GM19351 (cell line): ENCODE measurements around the gene NAPSA.

Experiments used
- ATAC-seq: cut with Tn5 transposase; IDR thresholded peaks from one replicate; pipeline ENCODE4 v1.9.1; 2021; ENCODE audit warnings: mild to moderate bottlenecking, moderate library complexity; ENCODE audit not compliant: unreplicated experiment

Gene NAPSA

DNA sequence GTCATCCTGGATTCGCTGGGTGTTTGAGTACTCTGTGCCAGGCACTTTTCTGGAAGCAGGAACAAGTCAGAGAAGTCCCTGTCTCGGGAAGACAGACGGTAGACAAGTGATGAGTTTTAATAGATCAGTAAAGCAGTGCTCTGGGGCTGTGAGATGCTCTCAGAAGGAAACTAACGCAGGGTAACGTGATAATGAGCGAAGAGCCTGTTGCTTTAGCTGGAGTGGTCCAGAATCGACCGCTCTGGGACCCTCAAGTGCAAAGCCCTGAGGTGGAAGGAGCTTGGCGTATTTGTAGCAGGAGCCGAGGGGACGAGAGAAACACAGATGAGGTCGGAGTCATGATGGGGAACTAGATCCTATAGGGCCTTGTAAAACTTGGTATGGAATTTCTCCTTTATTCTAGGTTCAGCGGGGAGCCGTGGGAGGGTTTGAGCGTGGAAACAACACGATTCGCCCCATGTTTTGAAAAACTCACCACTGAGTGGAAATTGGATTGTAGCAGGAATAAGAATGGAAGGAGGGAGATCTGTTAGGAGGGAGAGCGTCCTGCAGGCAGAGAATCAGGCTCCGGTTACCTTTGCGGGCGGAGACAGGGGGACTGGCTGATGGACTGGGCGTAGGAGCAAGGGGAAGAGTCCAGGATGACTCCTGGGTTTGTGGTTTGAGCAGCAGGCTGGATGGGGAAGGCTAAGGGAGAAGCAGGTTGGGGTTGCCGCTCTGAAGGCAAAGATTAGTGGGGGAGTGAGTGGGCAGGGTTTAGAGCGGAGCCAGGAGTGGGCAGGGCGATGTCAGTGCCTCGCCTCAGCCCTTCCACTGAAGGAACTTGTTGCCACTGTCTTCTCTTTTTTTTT, 19.5 kb upstream of the NAPSA start:
- ATAC-seq: no peak

DNA sequence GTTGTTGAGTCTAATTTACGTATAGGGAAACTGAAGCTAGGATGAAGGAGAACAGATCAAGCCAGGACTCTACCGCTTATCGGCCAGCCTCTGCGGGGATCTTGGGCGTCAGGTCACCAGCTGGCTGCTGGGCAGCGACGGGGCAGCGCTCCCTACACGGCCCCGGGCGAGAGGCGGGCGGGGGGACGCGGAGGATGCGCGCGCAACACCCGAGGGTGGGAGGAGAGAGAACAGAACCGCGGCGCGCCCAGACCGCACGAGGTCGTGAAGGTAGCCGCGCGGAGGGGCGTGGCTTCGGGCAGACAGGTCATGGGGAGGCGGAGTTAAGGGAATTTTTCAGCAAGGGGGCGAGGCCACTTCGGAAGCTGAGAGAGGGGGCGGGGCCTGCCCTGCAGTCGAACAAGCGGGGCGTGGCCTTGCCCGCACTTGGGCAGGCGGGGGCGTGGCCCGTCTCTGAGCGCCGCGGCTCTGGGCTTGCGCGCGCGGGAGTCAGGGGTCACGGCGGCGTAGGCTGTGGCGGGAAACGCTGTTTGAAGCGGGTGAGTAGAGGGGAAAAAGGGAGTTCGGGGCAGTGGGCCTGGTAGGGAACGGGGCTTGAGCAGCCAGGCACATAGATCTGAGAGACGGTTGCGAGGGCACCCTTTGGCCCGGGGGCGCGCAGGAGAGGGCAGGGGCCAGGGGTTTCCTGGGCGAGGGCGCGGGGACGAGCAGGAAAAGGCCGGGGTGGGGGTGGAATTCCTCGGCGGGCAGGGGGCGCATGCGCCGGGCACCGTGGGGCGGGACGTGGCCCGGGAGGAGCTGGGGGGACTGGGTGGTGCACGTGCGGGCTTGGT, 18.6 kb upstream of the NAPSA start, which contains the start of gene POLD1:
Gene POLD1, plus strand, starts transcription at position 496 of the 833 bp plus-strand sequence. CDS start 14,505 bp downstream, outside the sequence.
- peak; percentile 81 for ATAC-seq

DNA sequence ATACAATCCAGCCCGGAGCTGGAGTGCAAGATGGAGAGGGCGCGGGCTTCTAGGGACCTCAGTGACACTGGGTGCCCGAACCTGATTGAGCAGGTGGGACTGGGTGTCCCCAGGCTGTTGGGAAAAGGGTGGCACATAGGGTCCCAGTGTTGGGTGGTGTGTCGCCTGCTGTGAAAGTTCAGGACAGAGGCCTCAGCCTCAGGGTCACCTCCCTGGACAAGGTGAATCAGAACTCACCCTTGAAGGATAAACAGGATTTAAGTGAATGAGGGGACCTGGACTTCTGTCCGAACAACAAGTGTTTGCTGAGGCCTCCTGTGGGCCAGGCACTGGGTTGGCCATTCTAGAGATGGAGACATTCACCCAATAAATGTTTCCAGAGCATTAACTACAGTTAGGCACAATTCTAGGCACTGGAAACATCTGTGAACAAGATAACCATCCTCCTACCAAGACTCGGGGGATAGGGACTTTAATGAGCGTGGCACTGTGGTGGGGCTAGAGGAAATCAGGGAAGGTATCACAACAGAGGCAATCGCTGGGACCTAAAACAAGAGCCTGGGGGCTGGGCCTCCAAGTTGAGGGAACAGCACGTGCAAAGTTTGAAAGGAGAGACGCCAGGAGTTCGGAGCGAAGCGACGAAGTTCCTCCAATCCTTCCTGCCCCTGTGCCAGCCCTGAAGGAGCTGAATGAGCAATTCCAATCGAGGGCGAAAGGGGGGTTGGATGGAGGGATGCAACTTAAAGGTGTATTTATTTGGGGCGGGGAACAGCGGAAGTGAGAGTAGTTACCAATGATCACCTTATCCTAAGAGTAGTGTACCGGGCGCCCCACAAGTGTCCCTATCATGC, 17.8 kb upstream of the NAPSA start:
- ATAC-seq: peak; percentile 21

GRCh38 chr19:50381881-50382729, 16.7 kb upstream of the NAPSA start:
- ATAC-seq: no peak

DNA sequence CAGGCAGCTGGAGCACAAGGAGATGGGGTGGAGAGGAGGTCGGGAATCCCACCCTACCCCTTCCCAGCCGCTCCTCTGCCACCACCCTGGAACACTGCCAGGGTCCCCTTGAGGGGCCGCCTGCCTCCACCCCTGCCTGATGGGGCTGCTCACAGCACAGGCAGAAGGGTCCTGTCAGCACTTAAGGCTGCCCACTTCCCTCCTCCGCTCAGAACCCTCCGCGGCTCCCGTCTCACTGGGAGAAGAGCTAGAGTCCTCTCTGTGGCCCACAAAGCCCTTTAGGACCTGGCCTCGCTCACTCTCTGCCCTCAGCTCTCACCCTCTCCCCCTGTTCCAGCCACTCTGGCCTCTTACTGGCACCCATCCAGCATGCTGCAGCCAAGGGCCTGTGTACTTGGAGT, 15.3 kb upstream of the NAPSA start:
- ATAC-seq: no peak

GRCh38 chr19:50380137-50380536, 14.7 kb upstream of the NAPSA start:
- no peak for ATAC-seq

GRCh38 chr19:50379602-50380001, 14.2 kb upstream of the NAPSA start:
- no peak for ATAC-seq

- ATAC-seq: no peak
Observed at GRCh38 chr19:50378863-50379236, 13.4 kb upstream of the NAPSA start.

DNA sequence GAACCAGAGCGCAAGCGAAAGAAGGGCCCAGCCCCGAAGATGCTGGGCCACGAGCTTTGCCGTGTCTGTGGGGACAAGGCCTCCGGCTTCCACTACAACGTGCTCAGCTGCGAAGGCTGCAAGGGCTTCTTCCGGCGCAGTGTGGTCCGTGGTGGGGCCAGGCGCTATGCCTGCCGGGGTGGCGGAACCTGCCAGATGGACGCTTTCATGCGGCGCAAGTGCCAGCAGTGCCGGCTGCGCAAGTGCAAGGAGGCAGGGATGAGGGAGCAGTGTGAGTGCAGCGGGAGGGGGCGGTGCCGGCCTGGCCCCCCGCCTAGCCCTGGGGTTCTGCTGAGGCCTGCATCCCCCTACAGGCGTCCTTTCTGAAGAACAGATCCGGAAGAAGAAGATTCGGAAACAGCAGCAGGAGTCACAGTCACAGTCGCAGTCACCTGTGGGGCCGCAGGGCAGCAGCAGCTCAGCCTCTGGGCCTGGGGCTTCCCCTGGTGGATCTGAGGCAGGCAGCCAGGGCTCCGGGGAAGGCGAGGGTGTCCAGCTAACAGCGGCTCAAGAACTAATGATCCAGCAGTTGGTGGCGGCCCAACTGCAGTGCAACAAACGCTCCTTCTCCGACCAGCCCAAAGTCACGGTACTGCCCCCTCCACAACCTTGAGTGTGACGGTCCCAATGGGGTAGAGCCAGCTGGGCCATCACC, 12.9 kb upstream of the NAPSA start:
- no peak for ATAC-seq

DNA sequence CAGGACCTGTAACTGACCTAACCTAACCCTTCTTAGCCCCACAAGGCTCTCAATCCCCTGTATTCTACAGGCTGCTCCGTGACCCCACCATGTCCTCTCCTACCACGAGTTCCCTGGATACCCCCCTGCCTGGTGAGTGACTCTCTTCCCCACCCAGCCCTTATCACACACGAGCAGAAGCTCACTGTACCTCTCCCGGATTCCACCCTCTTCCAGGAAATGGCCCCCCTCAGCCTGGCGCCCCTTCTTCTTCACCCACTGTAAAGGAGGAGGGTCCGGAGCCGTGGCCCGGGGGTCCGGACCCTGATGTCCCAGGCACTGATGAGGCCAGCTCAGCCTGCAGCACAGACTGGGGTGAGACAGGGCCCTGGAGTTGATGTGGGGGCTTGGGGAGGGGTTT, 12.1 kb upstream of the NAPSA start:
- ATAC-seq: no peak

DNA sequence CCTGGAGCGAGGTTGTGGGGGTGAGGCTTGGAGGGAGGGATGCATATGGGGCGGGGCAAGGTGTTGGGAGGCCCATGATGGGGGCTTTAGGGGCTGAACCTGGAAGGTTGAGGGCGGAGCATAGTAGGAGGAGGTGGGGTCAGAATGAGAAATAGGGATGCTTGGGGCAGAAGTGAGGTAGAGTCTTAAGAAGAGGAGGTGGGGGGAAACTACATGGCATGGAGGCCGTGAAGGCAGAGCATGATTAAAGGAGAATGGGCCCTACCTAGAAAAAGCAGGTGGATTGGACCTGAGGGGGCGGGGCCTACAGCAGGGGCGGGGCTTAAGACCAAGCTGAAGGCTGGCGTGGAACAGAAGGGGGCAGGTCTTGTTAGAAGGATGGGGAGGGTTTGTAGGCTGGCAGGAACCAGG, 11.6 kb upstream of the NAPSA start:
- no peak for ATAC-seq

- ATAC-seq: peak; percentile 89
Observed at GRCh38 chr19:50376166-50377050, 11.0 kb upstream of the NAPSA start, which contains the start of gene NR1H2. NR1H2 (plus strand) TSS chr19:50376457; CDS start chr19:50377606, 1,149 bp downstream.

DNA sequence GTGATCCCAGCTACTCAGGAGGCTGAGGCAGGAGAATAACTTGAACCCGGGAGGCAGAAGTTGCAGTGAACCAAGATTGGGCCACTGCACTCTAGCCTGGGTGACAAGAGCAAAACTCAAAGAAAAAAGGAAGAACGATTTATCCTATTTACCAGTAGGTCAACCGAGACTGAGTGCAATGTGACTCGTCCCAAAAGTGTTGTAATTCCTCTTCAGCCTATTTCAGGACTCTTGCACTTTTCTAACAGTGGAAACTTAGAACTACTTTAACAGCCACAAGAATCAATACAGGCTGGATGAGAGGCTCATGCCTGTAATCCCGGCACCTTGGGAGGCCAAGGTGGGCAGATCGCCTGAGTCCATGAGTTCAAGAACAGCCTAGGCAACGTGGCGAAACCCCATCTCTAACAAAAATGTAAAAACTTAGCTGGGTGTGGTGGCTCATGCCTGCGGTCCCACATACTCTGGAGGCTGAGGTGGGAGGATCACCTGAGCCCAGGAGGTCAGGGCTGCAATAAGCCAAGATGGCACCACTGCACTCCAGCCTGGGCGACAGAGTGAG, 6.6 kb upstream of the NAPSA start:
- no peak for ATAC-seq

DNA sequence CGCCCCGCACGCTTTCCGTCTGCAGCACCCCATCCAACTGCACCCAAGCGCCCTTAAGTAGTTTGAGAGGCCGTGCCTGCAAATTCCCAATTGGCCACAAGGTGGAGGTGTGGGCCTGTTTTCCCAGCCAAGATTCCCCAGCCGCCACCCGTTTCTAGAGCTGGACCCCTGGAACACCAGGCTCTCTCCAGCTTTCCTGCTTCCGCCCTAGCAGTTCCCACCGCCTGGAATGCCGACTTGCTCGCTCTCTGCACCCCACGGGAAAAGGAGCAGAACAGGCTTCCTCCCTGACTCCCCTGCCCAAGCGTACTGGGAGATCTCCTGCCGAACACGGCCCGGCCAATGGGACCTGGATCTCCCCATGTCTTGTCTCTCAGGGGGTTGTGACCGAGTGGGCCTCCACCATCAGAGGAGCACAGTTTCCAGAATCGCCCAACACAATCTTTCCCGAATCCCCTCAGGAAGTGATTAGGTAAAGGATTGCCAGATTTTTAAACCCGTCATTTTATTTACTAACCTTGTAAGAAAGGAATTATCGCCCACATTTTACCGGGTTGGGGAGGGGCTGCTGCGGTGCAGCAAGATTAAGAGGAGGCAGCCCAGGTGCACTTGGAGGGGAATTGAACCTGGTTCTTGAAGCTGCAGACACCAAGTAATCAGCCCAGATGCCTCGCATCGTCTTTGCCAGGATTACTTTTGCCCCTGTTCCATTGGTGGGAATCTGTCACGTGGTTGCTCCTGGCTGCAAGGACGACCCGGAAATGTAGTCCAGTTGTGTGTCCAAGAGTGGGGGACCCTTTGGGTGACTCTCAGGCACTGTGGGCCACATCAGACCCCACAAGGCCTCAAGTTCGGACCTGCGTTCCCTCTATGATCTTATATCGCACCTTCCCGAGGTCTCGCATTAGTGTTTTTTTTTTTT, 3.5 kb upstream of the NAPSA start:
- ATAC-seq: peak; percentile 47

DNA sequence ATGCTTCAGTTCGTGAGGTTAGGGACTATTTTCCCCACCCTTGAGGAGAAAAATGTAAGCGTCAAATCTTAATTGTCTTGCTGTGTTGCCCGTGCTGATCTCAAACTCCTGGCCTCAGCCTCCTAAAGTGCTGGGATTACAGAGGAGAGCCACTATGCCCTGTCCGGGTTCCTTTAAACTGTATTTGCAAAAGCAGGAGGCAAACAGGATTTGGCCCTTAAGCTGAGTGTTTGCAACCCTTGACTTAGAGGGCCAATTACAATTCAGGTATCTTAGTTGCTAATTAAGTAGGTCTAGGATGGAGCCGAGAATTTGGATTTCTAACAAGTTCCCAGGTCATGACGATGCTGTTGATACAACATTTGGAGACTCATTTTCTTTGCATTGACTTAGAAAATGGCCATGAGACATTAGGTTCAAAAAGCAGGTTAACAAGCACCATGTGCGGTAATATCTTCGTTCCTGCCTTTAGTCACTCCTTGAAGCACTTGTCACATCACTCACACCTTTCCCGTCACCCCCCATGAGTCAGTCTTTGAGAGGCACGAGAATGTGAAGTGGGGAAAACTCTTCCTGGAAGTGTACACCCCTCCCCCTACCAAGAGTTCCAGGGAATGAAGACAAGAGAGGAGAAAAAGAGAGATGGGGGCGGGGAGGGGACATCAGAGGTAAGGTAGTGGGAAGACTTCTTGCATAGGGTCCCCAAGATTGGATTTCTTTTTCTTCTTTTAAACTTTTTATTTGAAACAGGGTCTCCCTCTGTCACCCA, 2.6 kb downstream of the NAPSA start:
- no peak for ATAC-seq

DNA sequence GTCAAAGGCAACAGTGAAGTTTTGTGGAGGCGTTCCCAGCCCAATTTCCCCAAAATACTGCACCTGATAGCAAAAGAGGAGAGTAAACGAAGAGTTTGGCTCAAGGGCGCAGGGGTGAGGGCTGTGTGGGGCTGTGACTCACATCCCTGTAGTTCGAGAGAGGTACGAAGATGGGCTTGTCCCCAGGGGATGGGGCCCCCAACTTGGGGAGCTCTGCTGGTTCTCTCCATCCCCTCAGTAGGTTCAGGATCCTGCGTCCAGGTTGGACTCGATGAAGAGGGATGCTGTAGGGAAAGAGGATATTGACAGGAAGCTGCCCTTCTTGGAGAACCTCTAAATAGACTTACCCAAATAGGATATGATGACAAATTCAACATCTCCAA, 3.4 kb downstream of the NAPSA start:
- ATAC-seq: no peak
